ENCODE results near the gene PSRC1.
A peak's percentile ranks its signal among the peaks of the same experiment; 100 is the strongest.
"Not testable (repeated sequence)": the region's sequence is repeated elsewhere in the genome, so short reads cannot be mapped to it uniquely, and the experiment has no call there.

PSRC1 gene

DNA sequence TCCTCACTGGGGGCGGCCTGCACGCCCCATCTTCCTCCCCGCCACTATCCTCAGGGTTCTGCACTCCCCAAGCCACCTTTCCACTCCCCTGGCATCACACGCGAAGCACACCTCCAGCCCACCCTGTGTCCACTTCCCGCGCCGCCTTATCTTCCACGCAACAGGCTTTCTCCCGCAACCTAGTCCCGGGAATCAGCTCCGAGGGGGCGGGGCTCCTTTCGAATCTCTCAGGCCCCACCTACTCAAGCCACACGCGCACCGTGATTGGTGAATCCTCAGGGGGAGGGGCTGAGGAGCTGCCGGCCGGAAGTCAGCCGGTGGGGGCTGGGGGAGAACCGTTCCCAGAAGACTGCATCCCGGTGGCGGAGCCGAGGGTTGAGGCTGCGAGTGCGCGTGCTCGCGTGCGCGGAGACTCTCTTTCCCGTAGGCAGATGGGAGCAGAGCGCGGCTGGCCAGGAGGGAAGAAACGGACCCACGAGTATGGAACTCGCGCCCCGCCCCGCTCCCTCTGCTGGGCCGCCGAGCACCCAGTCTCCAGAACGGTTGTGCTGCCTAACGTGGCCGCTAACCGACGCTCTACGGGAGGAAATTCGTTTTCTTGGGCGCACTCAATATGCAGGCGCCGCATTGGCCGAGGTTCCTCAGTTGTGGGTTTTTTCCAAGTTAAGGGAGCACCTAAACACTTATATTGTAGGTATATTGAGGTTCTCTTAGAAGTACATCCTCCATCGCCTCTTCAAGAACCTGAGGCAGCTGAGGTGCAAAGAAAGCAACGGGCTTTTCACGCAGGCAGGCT, at the start of gene PSRC1:
PSRC1 (minus strand) TSS at position 194 of the 796 bp plus-strand sequence.
- DNase-seq (ENCODE audit: low read depth): peak; percentile 76

DNA sequence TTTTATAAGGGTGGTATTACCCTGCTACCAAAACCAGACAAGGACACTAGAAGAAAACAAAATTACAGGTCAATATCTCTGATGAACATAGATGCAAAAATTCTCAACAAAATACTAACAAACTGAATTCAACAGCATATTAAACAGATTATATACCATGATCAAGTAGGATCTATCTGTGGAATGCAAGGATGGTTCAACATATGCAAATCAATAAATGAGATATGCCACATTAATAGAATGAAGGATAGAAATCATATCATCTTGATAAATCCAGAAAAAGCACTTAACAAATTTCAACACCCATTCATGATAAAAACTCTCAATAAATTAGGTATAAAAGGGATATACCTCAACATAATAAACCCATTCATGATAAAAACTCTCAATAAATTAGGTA, 48.2 kb upstream of the PSRC1 start:
- no peak for DNase-seq (ENCODE audit: low read depth)

DNA sequence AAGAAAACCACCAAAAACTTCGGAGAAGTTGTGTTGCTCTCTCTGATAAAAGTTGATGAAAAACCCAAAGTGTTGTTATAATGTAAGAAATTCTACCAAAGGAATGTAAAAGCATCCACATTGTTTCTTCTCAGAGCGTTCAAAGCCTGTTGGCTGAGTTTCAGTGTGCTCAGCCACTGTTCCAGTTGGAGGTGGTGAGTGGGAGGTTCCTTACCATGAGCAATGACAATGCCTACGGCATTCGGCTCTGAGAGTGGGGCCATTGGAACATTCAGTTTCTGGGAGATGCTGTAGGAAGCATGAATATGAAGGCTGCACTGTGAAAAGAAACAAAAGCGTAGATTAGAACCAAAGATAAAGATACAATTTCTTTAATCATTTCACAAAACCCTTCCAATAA, 44.3 kb upstream of the PSRC1 start:
- DNase-seq (ENCODE audit: low read depth): no peak

DNA sequence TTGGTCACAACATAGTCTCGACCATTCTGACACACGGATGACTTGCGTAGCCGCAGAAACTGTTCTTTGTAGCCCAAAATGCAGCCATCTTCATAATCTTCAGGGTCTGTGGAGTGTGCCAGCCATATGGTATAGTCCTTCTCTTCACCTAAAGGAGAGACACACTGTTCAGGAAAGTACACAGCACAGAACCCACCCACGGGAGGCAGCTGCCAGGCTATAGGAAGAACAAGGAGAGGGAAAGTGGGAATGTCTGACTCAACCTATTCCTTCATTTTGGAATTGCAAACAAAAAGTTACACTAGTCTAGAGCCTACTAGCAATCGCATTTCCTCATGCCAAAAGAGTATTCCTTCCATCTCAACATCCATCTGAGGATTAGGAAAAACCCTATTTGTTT, 40.0 kb upstream of the PSRC1 start:
- no peak for DNase-seq (ENCODE audit: low read depth)

DNA sequence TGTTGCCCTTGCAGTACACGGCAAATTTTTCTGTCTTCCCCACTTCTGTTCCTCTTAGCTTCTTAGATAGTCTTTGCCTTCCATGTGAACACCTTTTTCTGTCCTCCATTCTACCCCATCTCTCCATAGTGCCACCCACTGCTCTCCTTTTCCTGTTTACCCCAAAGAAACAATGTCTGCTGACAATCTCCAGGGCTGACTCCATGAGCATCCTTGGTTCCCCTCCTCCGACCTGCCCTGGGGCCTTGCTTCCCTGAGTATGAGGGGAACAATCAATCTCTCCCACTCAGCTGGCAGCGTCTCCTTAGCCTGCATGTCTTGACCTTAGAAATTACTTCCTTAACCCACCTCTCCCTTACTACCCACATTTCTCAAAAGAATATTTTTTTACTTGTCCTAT, 36.2 kb upstream of the PSRC1 start:
- no peak for DNase-seq (ENCODE audit: low read depth)

DNA sequence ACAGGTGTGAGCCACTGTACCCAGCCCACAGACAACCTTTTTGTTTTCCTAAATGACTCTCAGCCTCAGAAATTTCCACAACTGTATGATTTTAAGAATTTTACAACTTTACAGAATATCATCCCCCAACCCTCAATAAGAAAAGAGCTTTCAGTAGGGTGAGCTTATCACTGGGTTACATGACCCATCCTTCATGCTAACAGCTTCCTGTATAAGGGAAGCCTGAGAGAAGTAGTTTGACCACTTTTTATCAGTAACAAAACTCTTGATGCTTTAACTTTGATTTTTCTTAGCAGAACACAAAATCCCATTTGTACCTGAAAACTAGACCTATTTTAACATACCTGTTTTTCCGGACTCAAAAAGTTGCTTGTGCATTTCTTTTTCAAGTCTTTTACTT, 33.6 kb upstream of the PSRC1 start:
- DNase-seq (ENCODE audit: low read depth): no peak

DNA sequence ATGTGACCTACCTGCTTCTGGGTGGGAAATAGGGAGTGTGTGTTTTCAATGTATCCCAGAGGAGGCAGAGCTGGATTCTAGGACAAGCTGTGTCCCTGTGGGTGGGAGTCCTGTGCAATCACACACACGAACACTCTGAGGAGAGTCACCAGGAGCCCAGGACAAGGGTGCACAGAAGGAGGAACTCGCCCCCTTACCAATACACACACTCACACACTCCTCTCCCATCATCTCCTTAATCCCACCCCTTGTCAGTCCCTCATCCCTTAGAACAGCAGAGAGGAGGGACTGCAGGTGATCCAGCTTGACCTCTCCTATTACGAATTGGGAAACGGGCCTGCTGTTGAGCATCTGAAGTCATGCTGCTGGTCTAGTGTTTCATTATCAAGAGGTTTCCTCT, 32.3 kb upstream of the PSRC1 start:
- DNase-seq (ENCODE audit: low read depth): no peak

DNA sequence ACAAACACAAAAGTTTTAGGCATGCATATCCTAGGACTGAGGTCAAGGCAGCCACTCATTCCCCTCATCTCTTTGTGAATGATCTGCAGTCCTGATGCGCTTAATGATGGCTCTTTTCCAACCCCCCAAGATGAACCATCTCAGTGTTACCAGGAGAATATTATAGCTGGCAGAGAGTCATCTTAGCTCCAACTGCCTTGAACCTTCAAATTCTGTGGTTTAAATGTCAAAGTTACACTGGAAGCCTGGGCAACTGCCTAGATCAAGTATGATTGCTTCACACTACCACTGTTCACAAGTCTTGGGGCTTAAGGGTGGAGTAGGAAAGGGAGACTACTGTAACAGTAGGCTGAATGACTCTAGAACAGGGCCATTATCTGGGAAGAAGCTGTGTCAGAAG, 31.9 kb upstream of the PSRC1 start:
- no peak for DNase-seq (ENCODE audit: low read depth)

DNA sequence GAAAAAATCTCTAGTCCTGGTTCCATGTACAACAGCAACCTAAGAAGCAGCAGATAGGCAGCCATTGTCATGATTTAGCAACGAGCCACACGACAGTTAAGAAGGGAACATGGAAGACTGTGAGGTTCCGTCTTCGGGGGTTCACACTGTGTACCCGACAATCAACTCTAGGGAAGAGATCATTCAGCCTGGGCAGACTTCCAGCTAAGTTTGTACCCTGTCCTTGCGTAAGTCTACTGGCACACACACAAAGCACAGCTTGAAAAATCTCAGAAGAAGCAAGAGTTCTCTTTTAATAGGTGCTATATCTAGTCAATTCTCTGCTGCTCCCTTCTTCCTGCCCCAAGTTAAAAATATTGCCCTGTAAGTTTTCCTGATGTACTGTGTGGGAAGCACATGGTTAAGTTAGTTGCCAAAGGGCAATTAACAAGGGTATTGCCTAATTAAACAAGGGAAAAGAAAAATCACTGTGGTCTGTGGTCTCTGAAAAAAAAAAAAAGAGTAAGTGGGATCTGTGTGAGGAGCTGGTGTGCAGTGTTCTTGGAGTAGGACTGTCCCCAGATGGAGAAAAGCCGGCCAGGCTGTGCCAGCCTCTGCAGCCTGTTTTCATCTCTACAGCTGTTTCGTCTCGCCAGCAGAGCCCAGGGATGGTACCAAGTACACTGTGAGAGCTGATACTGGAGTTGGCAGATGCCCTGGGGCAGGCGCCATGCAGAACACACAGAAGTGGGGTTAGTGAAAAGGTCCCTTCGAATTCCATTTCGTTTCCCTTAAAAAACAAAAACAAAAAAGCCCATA, 30.2 kb upstream of the PSRC1 start:
- no peak for DNase-seq (ENCODE audit: low read depth)

DNA sequence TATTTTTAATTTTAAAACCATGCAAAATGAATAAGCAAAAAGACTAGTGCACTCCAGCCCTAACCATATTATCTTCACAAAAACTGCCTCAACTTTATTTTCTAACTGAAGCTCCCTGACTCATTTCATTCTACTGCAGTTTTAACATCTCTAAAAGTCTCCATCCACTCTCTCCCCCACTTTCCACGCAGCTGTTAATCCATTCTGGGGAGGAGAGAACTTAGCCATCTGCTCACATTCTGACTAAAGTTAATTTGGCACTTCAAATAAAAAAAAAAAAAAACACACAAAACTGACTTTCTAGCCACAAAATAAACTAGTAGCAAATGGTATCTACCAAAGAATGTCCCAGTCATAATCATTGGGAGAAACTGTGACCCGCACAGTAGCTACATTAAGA, 29.3 kb upstream of the PSRC1 start:
- DNase-seq (ENCODE audit: low read depth): no peak

DNA sequence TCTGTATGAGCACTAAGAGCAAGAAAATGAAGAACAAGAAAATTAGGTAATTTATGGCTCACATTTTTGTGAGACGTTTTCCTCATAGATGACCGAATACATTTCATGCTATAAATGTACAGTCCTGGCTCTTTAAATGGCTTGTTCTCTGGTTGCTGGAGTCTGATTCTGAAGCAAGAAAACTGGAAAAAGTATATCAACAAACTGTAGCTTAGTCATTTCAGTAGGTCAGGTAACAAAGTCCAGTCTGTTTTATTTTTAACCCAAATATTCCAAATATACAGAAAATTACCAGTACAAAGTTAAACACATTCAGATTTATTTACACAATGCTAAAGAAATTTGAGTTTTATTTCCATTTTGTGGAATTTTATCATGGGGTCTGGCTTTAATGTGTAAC, 26.4 kb upstream of the PSRC1 start:
- DNase-seq (ENCODE audit: low read depth): no peak

DNA sequence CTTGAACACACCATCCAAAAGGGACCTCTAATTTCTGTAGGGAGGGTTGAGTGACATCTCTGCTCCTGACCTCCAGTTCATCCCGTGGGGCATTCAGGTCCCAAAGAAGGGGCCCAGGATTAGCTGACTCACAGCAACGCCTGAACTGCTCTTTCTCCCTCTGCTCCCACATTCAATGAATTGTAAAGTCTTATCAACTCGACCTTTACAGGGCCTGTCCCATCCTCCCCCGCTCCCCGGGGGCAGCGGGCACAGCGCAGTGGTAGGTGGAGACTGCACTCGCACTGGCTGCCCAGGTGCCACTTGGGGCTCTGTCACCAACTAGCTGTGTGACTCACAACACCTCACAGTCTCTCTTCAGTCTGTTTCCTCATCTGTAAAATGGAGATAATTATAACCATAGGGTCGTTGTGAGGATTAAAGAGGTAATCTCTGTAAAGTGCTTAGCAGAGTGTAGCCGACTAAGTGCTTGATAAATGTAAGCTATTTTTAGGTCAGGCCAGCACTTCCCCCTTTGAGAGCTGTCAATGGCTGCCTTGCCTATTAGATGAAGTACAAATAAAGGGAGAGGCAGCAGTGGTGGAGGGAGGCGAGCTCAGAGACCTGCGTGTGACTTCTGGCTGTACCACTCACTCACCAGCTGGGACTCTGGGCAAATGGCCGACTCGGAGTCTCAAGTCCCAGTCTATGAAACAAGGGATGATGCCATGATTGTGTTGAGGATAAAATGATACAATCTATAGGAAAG, 24.5 kb upstream of the PSRC1 start:
- no peak for DNase-seq (ENCODE audit: low read depth)

DNA sequence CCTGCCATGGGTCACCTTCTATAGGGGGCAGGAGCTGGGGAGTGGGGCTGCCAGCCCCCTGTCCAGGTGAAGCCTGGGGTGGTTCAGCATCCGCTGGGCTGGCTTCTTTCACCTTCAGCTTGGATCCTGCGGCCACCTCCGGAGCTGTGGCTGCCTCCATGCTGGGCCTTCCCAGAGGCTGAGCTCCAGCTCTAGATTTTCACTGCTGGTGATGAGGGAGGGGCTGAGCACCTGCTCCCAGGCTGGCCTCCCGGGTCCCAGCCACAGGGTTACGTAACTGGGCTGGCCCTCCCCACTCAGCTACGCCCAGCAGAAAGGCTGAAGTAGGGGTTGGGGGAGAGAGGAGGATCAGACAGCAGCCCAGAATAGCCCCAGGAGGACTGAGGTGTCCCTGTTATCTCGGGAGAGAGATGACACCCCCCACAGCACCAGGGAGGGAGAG, 23.9 kb upstream of the PSRC1 start, which contains the start of gene MYBPHL:
MYBPHL (minus strand) TSS at position 180 of the 442 bp plus-strand sequence; CDS start at position 160, 20 bp downstream.
- no peak for DNase-seq (ENCODE audit: low read depth)

DNA sequence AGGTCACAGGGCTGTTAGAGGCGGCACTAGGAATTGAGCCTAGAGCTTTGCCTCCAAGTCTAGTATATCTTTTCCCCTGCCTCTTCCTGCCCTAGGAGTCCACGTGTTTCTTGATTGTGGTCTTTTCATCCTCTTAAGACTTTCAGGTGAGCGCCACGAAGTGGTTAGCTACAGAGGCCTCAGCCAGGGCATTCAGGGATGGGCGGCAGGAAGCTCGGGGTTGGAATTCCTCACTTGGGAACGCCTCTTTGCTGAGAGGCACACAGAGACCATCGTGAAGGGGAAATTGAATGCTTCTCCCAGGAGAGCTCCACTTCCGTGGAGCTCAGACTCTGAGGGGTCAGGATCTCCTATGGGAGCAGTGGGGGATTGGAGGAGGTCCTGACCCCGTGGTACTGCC, 23.0 kb upstream of the PSRC1 start:
- DNase-seq (ENCODE audit: low read depth): not testable (repeated sequence)

DNA sequence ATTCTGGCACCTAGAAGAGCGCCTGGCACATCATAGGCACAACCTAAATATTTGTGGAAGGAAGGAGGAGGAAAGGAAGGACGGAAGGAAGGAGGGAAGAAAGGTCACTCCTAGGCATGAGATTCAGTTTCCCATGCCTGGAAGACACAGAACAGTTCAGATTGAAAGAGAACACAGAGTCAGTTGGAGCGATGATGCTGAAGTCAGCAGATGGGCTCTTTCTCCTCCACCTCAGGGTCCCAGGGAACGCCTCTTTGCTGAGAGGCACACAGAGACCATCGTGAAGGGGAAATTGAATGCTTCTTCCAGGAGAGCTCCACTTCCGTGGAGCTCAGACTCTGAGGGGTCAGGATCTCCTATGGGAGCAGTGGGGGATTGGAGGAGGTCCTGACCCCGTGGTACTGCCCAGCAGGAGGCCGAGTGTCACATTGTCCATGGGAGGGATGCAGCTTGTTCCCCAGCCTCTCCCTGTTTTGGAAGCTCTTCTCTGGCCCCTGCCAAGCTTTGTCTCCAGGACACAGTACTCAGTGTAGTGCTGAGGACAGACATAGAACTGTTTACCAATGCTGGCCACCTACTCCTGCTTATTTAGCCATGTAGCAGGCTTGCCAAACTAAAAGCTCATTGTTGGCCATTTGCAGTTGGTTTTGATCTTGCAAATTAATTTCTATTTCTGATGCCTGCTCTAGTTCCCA, 21.4 kb upstream of the PSRC1 start:
- DNase-seq (ENCODE audit: low read depth): no peak

DNA sequence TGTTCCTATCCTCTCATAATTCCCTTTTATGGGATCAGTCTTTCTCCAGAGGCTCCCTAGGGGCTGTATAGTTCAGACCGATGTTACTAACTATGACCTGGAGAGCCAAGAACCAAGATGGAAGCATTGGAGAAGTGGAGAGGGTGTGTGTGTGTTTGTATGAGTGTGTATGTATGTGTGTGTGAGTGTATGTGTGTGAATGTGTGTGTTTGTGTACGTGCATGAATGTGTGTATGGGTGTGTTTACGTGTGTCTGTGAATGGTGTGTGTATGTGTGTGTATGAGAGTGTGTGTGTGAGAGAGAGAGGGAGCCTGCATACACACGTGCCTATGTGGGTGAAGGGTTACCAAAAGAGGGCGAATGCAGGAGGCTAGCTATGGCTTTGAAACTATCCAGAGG, 18.9 kb upstream of the PSRC1 start:
- DNase-seq (ENCODE audit: low read depth): no peak

DNA sequence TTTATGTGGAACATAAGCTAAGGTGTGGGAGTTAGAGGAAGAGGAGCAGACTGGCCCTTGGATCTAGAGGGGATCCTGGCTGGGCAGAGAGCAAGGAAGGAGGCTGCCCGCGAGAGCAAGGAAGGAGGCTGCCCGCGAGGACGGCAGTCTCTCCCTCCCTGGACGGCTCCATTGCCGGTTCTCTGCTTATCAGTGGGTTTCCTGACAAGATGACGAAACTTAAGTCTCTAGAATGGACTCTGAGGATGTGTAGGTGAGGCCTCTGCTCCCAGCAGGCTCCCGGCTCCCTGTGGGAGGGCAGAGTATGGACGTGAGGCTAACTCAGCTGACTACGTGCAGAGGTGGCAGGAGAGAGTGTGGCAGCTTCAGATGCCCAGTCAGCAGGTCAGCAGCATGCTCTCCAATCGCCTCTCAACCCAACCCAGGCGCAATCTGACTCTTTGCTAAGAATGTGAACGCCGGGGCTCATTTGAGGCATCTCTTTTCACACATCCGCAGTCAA, 17.8 kb upstream of the PSRC1 start:
- no peak for DNase-seq (ENCODE audit: low read depth)

DNA sequence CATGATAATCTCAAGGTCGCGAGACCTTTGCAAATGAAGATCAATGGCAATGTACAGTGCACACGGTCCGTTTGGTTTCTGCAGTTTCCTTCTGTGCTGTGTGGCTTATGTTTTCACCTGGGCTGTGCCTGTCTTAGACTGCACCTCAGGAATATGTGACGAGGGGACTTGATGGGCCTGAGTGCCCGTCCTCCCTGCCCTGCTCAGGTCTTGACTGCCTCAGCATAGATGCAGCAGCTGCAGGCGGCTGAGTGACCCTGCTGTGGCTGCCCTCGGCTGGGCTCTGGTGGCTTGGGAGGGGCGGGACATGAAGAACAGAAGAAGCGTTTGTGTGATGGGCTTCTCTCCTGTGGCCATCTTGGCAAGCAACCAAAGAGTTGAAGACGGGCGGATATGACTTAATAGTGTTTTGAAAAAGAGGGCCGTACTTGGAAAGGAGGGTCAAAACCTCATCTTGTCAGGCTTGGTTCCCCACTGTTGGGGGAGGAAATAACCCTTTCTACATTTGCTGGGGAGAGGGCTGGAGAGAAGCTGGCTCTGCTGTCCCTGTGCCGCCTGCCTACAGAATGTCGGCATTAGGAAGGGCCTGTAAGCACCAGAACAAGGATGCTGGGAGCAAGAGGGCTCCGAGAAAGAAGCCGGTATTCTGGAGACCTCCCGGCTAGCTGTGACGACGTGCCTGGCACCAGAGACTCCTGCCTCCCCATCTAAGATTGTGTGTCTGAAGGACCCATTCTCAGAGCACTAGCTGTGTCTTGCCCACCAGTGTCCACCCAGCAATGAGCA, 16.8 kb upstream of the PSRC1 start:
- no peak for DNase-seq (ENCODE audit: low read depth)

DNA sequence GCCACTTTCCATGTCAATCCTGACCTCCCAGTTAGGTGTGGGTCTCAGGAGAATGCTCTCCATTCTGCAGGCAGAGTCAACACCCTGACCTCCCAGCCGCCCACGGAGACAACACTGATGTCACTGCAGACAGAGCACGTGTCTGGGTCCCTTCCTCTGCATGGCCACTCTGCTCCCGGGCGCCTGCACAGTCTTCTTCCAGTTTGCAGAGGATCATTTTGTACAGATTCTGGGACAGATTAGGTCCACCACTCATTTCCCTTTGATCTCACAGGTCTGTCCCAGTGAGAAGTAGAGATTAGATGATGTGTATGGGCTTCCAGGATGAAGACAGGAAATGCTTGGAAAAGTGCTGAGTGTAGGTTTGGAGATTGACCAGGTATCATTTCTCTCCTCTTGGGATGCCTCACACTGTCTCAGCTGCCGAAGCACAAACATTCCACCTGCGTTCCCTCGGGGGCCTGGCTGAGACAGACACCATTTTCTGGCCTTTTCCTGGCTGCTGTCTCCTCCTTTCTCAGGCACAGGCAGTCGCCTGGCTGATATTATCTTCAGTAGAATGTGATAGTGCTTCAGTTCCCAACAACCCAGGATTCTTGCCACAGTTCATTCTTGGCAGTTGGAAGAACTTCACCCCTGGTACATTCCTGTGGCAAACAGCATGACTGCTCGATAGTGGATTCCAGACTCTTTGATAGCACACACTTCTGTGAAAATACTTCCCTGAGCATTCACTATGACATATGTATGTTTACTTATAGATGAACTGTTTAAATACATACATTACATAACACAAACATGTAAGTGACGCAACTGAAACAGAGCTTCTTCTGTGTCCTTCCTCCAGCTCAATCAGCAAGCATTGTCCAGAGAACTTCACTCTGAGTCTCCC, 16.0 kb upstream of the PSRC1 start:
- peak; percentile 84 for DNase-seq (ENCODE audit: low read depth)

DNA sequence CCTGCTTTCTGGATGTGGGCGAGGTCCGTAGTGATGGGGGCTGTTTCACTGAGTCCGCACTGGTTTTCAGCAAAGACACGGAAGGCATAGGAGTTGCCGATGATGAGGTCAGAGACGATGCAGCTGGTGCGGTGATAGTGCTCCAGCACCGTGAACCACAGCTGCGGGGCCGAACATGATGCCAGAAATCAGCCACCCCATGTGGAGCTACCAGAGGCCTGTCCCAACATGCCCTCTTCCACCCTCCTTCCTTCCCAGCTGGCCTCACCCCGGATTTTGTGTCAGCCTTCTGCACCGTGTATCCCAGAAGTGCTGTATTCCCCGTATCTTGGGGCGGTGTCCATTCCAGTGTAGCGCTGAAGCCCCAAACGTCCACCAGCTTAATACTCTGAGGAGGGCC, 13.8 kb upstream of the PSRC1 start:
- no peak for DNase-seq (ENCODE audit: low read depth)
